HUES48 (cell line): ENCODE results near the gene COL7A1.

ENCODE experiments used
- H3K27ac ChIP-seq: one replicate; pipeline ENCODE4 v1.7.0; 2013; ENCODE audit warnings: low read depth, low read length, inconsistent platforms
- H3K27me3 ChIP-seq: 2 replicates; pipeline ENCODE4 v1.6.1; 2013; ENCODE audit warnings: mild to moderate bottlenecking, low read length; ENCODE audit not compliant: control insufficient read depth, insufficient read depth
- H3K36me3 ChIP-seq: 2 replicates; pipeline ENCODE4 v1.6.1; 2013; ENCODE audit warnings: low read length; ENCODE audit not compliant: control insufficient read depth, insufficient read depth
- H3K4me1 ChIP-seq: 2 replicates; pipeline ENCODE4 v1.6.1; 2013; ENCODE audit warnings: mild to moderate bottlenecking, low read length; ENCODE audit not compliant: control insufficient read depth, insufficient read depth
- H3K4me3 ChIP-seq: 2 replicates; pipeline ENCODE4 v1.5.1; 2013; ENCODE audit warnings: mild to moderate bottlenecking, low read depth, low read length
- H3K9ac ChIP-seq: 2 replicates; pipeline ENCODE4 v1.6.1; 2013; ENCODE audit warnings: mild to moderate bottlenecking, low read depth, low read length, moderate library complexity
- H3K9me3 ChIP-seq: 2 replicates; pipeline ENCODE4 v1.6.1; 2013; ENCODE audit warnings: low read length; ENCODE audit not compliant: control insufficient read depth, insufficient read depth

COL7A1 gene

GRCh38 chr3:48631516-48632448 is 36.7 kb upstream of the COL7A1 start:
- Histone ChIP-seq H3K9me3 (no peaks in the 10 kb centered on the region), H3K4me1 (peaks cover 10% of the 10 kb centered on the region), H3K4me3 (no peak overlapping the region), H3K9ac (no peak overlapping the region), H3K36me3 (peaks cover 69% of the 10 kb centered on the region), H3K27me3 (no peaks in the 10 kb centered on the region), H3K27ac (no peak overlapping the region)

GRCh38 chr3:48630833-48631232 is 35.7 kb upstream of the COL7A1 start:
- no peak overlapping the region for H3K27ac ChIP-seq
- H3K36me3 ChIP-seq, result peaks cover 79% of the 10 kb centered on the region
- H3K4me3 ChIP-seq, result no peak overlapping the region
- no peaks in the 10 kb centered on the region for H3K9me3 ChIP-seq
- H3K4me1 ChIP-seq, result 0 out of 2 replicates have a peak, but pooled peaks cover 2% of the 10 kb centered on the region
- no peak overlapping the region for H3K9ac ChIP-seq
- no peaks in the 10 kb centered on the region for H3K27me3 ChIP-seq

- Histone ChIP-seq H3K9me3 (no peaks in the 10 kb centered on the region), H3K4me1 (0 out of 2 replicates have a peak, but pooled peaks cover 2% of the 10 kb centered on the region), H3K4me3 (no peak overlapping the region), H3K36me3 (peaks cover 83% of the 10 kb centered on the region), H3K27ac (no peak overlapping the region), H3K27me3 (no peaks in the 10 kb centered on the region), H3K9ac (no peak overlapping the region)
Measured at GRCh38 chr3:48630407-48630806, 35.3 kb upstream of the COL7A1 start.

GRCh38 chr3:48629894-48630293 is 34.8 kb upstream of the COL7A1 start:
- Histone ChIP-seq H3K9ac (no peak overlapping the region), H3K27ac (no peak overlapping the region), H3K4me3 (no peak overlapping the region), H3K9me3 (no peaks in the 10 kb centered on the region), H3K36me3 (peaks cover 88% of the 10 kb centered on the region), H3K4me1 (0 out of 2 replicates have a peak, but pooled peaks cover 2% of the 10 kb centered on the region), H3K27me3 (no peaks in the 10 kb centered on the region)

GRCh38 chr3:48628277-48629017 is 33.3 kb upstream of the COL7A1 start:
- Histone ChIP-seq H3K9ac (no peak overlapping the region), H3K4me1 (no peaks in the 10 kb centered on the region), H3K4me3 (no peak overlapping the region), H3K9me3 (no peaks in the 10 kb centered on the region), H3K36me3 (peaks cover 86% of the 10 kb centered on the region), H3K27me3 (no peaks in the 10 kb centered on the region), H3K27ac (no peak overlapping the region)

GRCh38 chr3:48625600-48625999 is 30.5 kb upstream of the COL7A1 start:
- Histone ChIP-seq H3K27me3 (no peaks in the 10 kb centered on the region), H3K36me3 (peaks cover 61% of the 10 kb centered on the region)

GRCh38 chr3:48624767-48625166 is 29.6 kb upstream of the COL7A1 start:
- Histone ChIP-seq H3K4me3 (no peak overlapping the region), H3K9me3 (no peaks in the 10 kb centered on the region), H3K27ac (no peak overlapping the region), H3K36me3 (peaks cover 61% of the 10 kb centered on the region), H3K27me3 (no peaks in the 10 kb centered on the region), H3K9ac (no peak overlapping the region), H3K4me1 (no peaks in the 10 kb centered on the region)

More at GRCh38 chr3:48625600-48625999, 30.5 kb upstream of the COL7A1 start:
- H3K27ac ChIP-seq, result no peak overlapping the region
- no peak overlapping the region for H3K9ac ChIP-seq
- no peaks in the 10 kb centered on the region for H3K4me1 ChIP-seq
- no peaks in the 10 kb centered on the region for H3K9me3 ChIP-seq
- H3K4me3 ChIP-seq, result no peak overlapping the region

GRCh38 chr3:48623851-48624547 is 28.9 kb upstream of the COL7A1 start:
- Histone ChIP-seq H3K36me3 (peaks cover 56% of the 10 kb centered on the region), H3K9me3 (no peaks in the 10 kb centered on the region), H3K4me3 (no peak overlapping the region), H3K9ac (no peak overlapping the region), H3K27me3 (no peaks in the 10 kb centered on the region), H3K4me1 (no peaks in the 10 kb centered on the region), H3K27ac (no peak overlapping the region)

- no peaks in the 10 kb centered on the region for H3K27me3 ChIP-seq
- peaks cover 10% of the 10 kb centered on the region for H3K9me3 ChIP-seq
- no peak within 1 kb of the TSS for H3K4me3 ChIP-seq
- peaks cover 37% of the 10 kb centered on the region for H3K36me3 ChIP-seq
- H3K27ac ChIP-seq, result no peak within 1 kb of the TSS
- no peak within 1 kb of the TSS for H3K9ac ChIP-seq
- no peaks in the 10 kb centered on the region for H3K4me1 ChIP-seq
Measured at GRCh38 chr3:48621461-48621869, 26.3 kb upstream of the COL7A1 start, which contains the start of gene TMEM89. TMEM89 (minus strand) TSS chr3:48621769; CDS start chr3:48621756, 13 bp downstream.

- no peak overlapping the region for H3K9ac ChIP-seq
- no peaks in the 10 kb centered on the region for H3K27me3 ChIP-seq
- no peak overlapping the region for H3K27ac ChIP-seq
- H3K4me3 ChIP-seq, result no peak overlapping the region
- peaks cover 21% of the 10 kb centered on the region for H3K36me3 ChIP-seq
- no peaks in the 10 kb centered on the region for H3K4me1 ChIP-seq
- H3K9me3 ChIP-seq, result peaks cover 10% of the 10 kb centered on the region
Measured at GRCh38 chr3:48619541-48620524, 24.7 kb upstream of the COL7A1 start.
